HL-60 (cell line): ENCODE measurements around the gene CABP2.

Source experiments
- DNase-seq, 2 experiments: peaks; one replicate each; pipeline ENCODE4 v3.0.0-alpha.2; 2010 to 2020; ENCODE audit warnings: low read depth in 1 of 2, low spot score in 1 of 2
- H3K27ac ChIP-seq: fragments of 250-450 bp; sonication (Bioruptor Pico); replicated peaks from 2 replicates; pipeline ENCODE4 v1.5.1; 2020; ENCODE audit warnings: mild to moderate bottlenecking, moderate library complexity
- H3K27me3 ChIP-seq: fragments of 250-450 bp; sonication (Bioruptor Pico); 2 replicates; pipeline ENCODE4 v1.5.1; 2021; ENCODE audit warnings: mild to moderate bottlenecking, moderate library complexity; ENCODE audit not compliant: insufficient read depth, poor library complexity, severe bottlenecking
- H3K4me3 ChIP-seq: replicated peaks from 2 replicates; pipeline ENCODE4 v1.5.1; 2011; ENCODE audit warnings: mild to moderate bottlenecking, control low read depth, low read length; ENCODE audit not compliant: insufficient read depth
- GABPA ChIP-seq: IDR thresholded peaks from 2 replicates; pipeline ENCODE4 v1.6.1; 2012; ENCODE audit warnings: low read depth
- POLR2AphosphoS5 ChIP-seq: IDR thresholded peaks from 2 replicates; pipeline ENCODE4 v1.6.1; 2012; ENCODE audit warnings: low read depth
- SPI1 ChIP-seq: IDR thresholded peaks from 2 replicates; pipeline ENCODE4 v1.6.1; 2012; ENCODE audit warnings: low read depth, mild to moderate bottlenecking, borderline replicate concordance
- TF ChIP-seq, protein P1 (sequence below): IDR thresholded peaks from one replicate; pipeline ENCODE4 v1.5.1; 2011; ENCODE audit warnings: low read length, control low read depth, inconsistent platforms; ENCODE audit not compliant: insufficient read depth
- TF ChIP-seq, protein P2 (sequence below): IDR thresholded peaks from 2 replicates; pipeline ENCODE4 v1.6.1; 2012; ENCODE audit warnings: low read depth; ENCODE audit not compliant: insufficient replicate concordance

Gene CABP2

DNA sequence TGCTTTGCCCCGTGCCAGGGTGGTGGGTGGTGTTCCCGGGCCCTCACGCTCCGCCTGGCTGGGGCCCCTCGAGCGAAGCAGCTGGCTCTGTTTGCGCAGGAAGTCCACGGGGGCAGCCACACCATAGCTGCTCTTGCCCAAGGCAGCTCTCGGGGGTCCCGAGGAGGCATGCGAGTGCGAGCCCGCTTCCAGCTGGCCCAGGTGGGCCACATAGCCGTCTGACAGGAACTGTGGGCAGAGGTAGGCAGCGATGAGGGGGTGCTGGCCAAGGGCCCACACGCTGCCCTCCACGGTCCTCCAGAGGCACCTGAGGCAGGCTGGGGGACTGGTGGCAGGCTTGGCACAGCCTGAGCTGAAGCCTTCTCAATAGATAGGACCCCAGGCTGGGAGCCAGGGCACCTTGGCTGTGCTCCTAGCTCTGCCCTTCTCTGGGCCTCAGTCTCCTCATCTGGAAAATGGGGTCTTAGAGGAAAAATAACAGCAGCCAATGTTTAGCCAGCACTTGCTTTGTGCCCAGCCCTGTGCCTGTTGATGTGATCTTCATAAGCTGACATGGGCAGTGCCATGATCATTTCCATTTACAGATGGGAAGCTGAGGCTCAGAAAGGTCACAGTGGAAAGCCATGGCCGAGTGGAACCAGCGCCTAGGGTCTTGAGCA, 31.0 kb downstream of the CABP2 start:
- no peaks in the 10 kb centered on the region for H3K27me3 ChIP-seq
- no peak for DNase-seq
- H3K27ac ChIP-seq: no peak overlapping the region
- TF ChIP-seq GABPA (no peak), POLR2AphosphoS5 (no peak), SPI1 (no peak)
- TF ChIP-seq, protein P1, sequence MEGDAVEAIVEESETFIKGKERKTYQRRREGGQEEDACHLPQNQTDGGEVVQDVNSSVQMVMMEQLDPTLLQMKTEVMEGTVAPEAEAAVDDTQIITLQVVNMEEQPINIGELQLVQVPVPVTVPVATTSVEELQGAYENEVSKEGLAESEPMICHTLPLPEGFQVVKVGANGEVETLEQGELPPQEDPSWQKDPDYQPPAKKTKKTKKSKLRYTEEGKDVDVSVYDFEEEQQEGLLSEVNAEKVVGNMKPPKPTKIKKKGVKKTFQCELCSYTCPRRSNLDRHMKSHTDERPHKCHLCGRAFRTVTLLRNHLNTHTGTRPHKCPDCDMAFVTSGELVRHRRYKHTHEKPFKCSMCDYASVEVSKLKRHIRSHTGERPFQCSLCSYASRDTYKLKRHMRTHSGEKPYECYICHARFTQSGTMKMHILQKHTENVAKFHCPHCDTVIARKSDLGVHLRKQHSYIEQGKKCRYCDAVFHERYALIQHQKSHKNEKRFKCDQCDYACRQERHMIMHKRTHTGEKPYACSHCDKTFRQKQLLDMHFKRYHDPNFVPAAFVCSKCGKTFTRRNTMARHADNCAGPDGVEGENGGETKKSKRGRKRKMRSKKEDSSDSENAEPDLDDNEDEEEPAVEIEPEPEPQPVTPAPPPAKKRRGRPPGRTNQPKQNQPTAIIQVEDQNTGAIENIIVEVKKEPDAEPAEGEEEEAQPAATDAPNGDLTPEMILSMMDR: no peak
- TF ChIP-seq, protein P2, sequence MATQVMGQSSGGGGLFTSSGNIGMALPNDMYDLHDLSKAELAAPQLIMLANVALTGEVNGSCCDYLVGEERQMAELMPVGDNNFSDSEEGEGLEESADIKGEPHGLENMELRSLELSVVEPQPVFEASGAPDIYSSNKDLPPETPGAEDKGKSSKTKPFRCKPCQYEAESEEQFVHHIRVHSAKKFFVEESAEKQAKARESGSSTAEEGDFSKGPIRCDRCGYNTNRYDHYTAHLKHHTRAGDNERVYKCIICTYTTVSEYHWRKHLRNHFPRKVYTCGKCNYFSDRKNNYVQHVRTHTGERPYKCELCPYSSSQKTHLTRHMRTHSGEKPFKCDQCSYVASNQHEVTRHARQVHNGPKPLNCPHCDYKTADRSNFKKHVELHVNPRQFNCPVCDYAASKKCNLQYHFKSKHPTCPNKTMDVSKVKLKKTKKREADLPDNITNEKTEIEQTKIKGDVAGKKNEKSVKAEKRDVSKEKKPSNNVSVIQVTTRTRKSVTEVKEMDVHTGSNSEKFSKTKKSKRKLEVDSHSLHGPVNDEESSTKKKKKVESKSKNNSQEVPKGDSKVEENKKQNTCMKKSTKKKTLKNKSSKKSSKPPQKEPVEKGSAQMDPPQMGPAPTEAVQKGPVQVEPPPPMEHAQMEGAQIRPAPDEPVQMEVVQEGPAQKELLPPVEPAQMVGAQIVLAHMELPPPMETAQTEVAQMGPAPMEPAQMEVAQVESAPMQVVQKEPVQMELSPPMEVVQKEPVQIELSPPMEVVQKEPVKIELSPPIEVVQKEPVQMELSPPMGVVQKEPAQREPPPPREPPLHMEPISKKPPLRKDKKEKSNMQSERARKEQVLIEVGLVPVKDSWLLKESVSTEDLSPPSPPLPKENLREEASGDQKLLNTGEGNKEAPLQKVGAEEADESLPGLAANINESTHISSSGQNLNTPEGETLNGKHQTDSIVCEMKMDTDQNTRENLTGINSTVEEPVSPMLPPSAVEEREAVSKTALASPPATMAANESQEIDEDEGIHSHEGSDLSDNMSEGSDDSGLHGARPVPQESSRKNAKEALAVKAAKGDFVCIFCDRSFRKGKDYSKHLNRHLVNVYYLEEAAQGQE: no peak
- H3K4me3 ChIP-seq: no peak overlapping the region

DNA sequence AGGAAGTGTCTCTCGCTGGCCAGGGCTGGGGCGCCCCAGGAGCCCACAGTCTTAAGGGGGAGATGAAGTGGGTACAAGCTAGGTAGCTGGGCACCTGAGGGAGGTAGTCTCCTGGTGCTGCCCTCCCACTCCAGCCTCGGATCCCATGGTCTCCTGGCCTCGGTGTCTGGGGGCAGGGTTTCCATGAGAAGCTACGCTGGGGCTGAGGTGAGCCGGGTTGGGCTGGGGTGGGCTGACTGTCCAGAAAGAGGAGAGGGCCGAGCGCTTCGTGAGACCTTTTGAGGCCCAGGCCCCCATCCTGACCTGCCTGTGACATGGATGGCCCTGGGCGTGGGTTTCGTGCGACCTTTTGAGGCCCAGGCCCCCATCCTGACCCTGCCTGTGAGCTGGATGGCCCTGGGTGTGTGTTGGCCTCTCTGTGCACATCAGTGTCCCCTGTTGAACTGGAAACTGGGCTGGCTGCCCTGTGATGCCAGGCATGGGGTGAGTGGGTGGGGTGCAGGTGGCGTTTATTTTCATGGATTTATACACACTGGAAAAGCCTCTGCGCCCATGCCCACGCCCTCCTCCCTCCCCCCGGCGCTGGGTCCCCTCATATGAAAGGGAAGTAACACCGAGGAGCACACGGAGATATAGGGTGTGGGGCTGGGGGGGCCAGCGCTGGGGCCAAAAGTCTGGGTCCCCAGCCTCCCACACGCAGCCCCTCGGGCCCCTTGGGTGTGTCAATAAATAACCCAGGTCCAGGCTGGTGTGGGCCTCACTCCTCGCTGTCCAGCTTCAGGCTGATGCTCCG, 31.8 kb downstream of the CABP2 start:
- no peak for DNase-seq
- Histone ChIP-seq H3K27me3 (no peaks in the 10 kb centered on the region), H3K27ac (no peak overlapping the region), H3K4me3 (no peak overlapping the region)
- TF ChIP-seq SPI1: no peak
- TF ChIP-seq, protein P1: no peak
- TF ChIP-seq, protein P2: no peak
- no peak; the same call in 1 of the 2 replicates for TF ChIP-seq POLR2AphosphoS5
- TF ChIP-seq GABPA: no peak

DNA sequence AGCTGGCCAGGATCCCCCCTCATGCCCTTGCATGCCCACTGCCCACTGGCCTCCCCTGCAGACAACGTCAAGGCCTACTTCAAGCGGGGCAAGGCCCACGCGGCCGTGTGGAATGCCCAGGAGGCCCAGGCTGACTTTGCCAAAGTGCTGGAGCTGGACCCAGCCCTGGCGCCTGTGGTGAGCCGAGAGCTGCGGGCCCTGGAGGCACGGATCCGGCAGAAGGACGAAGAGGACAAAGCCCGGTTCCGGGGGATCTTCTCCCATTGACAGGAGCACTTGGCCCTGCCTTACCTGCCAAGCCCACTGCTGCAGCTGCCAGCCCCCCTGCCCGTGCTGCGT, 32.5 kb downstream of the CABP2 start:
- no peak for DNase-seq
- Histone ChIP-seq H3K27ac (no peak overlapping the region), H3K27me3 (no peaks in the 10 kb centered on the region), H3K4me3 (no peak overlapping the region)
- TF ChIP-seq GABPA (no peak), SPI1 (no peak), POLR2AphosphoS5 (no peak)
- TF ChIP-seq, protein P2: no peak
- TF ChIP-seq, protein P1: no peak
